SIG-M5 treated with dmso at 0.1 percent for 504 hours (cell line): ENCODE measurements around the gene TAF7.
"Not testable (repeated sequence)": the region's sequence is repeated elsewhere in the genome, so short reads cannot be mapped to it uniquely, and the experiment has no call there.

Experiments used
- DNase-seq: peaks from one replicate; lab custom pipeline; 2025; ENCODE audit not compliant: unreplicated experiment; lab: John Stamatoyannopoulos, UW

TAF7 gene

GRCh38 chr5:141320225-141321169 is at the start of gene TAF7:
Gene TAF7 (minus strand): TSS chr5:141320784. CDS start chr5:141320044, 740 bp downstream.
- peak; percentile 80 for DNase-seq

GRCh38 chr5:141366016-141366896 is 45.7 kb upstream of the TAF7 start:
- DNase-seq = no peak

DNA sequence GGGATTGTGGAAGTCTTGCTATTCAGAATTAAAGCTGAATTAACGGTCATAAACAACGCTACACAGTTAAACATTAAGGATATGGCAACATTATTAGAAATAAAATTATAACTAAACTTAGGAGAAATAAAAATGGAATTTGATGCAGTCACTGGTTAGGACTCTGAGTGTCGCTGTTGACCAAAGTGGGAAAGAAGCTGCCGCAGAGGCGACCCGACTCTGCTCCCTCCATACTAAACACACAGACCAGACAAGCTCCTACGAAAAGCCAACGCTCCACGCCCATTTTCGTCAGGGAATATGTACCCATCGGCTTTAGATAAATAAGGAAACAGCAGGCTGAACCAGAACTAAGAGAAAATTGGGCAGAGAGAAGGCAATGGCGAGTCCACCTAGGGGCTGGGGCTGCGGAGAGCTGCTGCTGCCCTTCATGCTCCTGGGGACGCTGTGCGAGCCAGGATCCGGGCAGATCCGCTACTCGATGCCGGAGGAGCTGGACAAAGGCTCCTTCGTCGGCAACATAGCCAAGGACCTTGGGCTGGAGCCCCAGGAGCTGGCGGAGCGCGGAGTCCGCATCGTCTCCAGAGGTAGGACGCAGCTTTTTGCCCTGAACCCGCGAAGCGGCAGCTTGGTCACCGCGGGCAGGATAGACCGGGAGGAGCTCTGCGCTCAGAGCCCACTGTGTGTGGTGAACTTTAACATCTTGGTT is 43.5 kb upstream of the TAF7 start, which contains the start of gene PCDHGA5:
Gene PCDHGA5 (plus strand): TSS at position 211 of the 709 bp plus-strand sequence. CDS start 169 bp downstream, at position 380.
- no peak for DNase-seq

DNA sequence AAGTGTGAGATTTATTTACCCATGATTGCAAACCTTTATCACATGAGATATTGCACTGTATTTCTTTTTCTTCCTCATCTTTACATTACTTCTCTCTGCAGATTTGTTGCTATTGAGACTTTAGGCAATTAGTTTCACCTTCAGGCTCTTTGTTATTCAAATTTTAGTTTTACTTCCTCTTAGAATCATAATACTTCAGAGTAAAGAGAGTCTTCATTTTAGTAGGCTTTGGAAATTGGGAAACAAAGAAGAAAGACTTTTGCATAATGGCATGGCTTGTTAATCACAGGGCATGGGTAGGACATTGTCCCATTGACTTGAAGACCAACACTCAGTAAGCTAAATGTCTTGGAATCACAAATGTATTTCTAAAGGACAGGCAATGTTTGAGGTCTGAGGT is 42.1 kb upstream of the TAF7 start:
- DNase-seq = no peak

DNA sequence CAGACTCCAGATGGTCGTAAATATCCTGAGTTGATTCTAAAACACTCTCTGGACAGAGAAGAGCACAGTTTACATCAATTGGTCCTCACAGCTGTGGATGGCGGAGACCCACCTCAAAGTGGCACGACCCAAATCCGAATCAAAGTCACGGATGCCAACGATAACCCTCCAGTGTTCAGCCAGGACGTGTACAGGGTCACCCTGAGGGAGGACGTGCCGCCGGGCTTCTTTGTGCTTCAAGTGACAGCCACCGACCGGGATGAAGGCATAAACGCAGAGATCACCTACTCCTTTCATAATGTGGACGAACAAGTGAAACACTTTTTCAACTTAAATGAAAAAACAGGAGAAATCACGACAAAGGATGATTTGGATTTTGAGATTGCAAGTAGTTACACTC is 40.1 kb upstream of the TAF7 start:
- DNase-seq = no peak

DNA sequence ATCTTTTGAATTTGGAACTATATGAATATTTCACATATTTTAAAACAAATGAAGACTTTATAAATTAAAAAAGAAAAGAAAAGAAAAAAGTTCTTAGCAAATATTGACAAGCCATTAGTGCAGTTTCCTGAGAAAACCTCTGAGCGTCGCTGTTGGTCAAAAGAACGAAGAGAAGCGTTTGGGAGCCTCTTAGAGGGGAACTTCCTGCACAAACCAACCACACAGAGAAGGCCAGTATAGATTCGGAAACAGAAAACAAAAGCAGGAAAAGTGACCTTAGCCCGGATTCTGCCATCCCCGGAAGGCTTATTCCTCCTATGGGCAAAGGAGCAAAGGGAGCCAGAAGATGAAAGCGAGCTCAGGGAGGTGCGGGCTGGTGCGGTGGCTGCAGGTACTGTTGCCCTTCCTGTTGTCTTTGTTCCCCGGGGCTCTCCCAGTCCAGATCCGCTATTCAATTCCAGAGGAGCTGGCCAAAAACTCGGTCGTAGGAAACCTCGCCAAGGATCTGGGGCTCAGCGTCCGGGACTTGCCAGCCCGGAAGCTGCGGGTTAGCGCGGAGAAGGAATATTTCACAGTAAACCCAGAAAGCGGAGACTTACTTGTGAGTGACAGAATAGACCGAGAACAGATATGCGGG is 39.3 kb upstream of the TAF7 start, which contains the start of gene PCDHGB2:
Gene PCDHGB2 (plus strand): TSS at position 205 of the 637 bp plus-strand sequence. CDS start 142 bp downstream, at position 347.
- peak; percentile 51 for DNase-seq

DNA sequence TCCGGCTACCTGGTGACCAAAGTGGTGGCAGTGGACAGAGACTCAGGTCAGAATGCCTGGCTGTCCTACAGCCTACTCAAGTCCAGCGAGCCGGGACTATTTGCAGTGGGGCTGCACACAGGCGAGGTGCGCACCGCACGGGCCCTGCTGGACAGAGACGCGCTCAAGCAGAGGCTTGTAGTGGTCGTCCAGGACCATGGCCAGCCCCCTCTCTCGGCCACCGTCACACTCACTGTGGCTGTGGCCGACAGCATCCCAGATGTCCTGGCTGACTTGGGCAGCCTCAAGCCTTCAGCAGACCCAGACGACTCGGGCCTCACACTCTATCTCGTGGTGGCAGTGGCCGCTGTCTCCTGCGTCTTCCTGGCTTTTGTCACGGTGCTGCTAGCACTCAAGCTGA is 36.4 kb upstream of the TAF7 start:
- DNase-seq = no peak

DNA sequence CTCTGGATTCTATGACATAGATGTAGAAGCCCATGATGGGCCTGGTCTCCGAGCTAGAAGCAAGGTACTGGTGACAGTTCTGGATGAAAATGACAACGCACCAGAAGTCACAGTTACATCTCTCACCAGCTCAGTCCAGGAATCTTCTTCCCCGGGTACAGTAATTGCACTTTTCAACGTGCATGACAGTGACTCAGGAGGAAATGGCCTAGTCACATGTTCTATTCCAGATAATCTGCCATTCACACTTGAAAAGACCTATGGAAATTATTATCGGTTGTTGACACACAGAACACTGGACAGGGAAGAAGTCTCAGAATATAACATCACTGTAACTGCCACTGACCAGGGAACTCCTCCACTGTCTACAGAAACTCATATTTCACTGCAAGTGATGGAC is 35.5 kb upstream of the TAF7 start:
- no peak for DNase-seq

DNA sequence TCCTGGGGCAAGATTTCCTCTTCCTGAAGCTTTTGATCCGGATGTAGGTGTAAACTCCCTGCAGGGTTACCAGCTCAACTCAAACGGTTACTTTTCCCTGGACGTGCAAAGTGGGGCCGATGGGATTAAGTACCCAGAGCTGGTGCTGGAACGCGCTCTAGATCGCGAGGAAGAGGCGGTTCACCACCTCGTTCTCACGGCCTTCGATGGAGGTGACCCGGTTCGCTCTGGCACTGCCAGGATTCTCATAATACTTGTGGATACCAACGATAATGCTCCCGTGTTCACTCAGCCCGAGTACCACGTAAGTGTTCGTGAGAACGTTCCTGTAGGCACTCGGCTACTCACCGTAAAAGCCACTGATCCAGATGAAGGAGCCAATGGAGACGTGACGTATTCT is 35.1 kb upstream of the TAF7 start:
- no peak for DNase-seq

DNA sequence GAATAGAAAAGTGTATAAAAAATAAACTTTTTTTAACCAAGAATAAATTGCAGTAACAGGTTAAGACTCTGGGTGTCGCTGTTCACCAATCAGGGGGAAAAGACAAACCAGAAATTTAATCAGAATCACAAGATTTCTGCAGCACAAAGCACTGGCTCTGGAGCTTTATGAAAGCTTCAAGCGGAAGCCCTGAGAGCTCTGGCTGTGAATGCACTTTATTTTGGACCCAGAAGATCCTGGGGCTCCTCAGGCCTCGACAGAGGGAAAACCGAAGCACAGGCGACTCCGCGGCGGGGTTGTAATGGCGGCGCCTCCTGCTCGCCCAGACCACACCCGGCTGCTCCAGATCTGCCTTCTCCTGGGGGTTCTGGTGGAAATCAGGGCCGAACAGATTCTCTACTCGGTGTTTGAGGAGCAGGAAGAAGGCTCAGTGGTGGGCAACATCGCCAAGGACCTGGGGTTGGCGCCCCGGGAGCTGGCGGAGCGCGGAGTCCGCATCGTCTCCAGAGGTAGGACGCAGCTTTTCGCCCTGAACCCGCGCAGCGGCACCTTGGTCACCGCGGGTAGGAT is 34.4 kb upstream of the TAF7 start, which contains the start of gene PCDHGA4:
Gene PCDHGA4 (plus strand): TSS at position 122 of the 570 bp plus-strand sequence. CDS start 87 bp downstream, at position 209.
- no peak for DNase-seq

DNA sequence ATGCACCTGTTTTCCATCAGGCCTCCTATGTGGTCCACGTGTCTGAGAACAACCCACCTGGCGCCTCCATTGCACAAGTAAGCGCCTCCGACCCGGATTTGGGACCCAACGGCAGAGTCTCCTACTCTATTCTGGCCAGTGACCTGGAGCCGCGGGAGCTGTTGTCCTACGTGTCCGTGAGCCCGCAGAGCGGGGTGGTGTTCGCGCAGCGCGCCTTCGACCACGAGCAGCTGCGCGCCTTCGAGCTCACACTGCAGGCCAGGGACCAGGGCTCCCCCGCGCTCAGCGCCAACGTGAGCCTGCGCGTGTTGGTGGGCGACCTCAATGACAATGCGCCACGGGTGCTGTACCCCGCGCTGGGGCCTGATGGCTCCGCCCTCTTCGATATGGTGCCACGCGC is 31.0 kb upstream of the TAF7 start:
- DNase-seq = no peak

DNA sequence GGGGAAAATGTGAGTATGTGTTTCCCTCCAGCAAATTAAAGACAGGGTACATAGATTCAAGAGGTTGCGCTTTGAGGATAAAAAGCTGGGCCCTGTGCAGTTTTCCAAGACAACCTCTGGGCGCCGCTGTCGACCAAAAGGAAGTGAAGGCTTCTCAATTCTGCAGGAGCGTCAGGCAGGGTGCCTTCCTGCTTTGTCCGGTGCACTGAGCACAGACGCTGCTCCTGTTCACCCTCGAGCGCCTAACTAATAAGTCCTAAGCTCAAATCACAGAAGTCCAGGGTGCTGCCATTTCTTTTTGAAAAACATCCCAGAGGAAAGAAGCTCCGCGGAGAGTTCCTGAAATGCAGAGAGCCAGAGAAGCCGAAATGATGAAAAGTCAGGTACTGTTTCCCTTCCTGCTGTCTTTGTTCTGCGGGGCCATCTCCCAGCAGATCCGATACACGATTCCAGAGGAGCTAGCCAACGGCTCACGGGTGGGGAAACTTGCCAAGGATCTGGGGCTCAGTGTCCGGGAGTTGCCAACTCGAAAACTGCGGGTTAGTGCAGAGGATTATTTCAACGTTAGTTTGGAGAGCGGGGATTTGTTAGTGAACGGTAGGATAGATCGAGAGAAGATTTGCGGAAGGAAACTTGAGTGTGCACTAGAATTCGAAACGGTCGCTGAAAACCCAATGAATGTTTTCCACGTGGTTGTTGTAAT is 29.5 kb upstream of the TAF7 start, which contains the start of gene PCDHGB1:
Gene PCDHGB1 (plus strand): TSS at position 183 of the 703 bp plus-strand sequence. CDS start 162 bp downstream, at position 345.
- DNase-seq = peak; percentile 45

- DNase-seq = not testable (repeated sequence)
Measured at GRCh38 chr5:141346017-141346416, 25.4 kb upstream of the TAF7 start.

- no peak for DNase-seq
Measured at GRCh38 chr5:141345327-141345726, 24.7 kb upstream of the TAF7 start.

DNA sequence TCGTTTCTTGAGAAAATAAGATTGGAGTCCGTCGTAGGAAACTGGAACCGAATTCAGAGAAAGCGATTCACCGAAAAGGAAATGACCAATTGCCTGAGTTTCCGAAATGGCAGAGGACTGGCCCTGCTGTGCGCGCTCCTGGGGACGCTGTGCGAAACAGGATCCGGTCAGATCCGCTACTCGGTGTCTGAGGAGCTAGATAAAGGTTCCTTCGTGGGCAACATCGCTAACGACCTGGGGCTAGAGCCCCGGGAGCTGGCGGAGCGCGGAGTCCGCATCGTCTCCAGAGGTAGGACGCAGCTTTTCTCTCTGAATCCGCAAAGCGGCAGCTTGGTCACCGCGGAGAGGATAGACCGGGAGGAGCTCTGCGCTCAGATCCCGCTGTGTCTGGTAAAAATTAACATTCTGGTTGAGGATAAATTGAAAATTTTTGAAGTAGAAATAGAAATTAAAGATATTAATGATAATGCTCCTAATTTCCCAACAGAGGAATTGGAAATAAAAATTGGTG is 23.4 kb upstream of the TAF7 start:
- DNase-seq = no peak

- DNase-seq = no peak
Measured at GRCh38 chr5:141343242-141343952, 22.8 kb upstream of the TAF7 start, which contains the start of gene PCDHGA3. Gene PCDHGA3 (plus strand): TSS chr5:141343829. CDS start chr5:141344034, 205 bp downstream.

DNA sequence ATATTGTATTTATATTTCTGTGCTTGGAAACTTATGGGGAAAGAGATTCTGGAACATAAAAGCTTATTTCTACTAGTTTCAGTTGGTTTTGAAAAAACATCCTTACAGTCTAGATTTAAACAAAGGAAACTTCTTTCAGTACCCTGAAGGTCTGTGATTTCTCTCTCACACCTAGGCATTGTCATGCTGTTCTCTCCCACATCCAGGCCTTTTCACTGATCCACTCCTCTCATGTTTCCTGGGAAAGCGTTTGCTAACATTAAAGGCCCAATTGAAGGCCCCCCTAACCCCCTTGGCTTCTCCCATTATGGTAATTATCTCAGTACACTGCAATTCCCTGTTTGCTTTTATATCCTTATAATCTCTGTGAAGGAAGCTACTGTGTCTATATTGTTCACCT is 22.2 kb upstream of the TAF7 start:
- DNase-seq = no peak

DNA sequence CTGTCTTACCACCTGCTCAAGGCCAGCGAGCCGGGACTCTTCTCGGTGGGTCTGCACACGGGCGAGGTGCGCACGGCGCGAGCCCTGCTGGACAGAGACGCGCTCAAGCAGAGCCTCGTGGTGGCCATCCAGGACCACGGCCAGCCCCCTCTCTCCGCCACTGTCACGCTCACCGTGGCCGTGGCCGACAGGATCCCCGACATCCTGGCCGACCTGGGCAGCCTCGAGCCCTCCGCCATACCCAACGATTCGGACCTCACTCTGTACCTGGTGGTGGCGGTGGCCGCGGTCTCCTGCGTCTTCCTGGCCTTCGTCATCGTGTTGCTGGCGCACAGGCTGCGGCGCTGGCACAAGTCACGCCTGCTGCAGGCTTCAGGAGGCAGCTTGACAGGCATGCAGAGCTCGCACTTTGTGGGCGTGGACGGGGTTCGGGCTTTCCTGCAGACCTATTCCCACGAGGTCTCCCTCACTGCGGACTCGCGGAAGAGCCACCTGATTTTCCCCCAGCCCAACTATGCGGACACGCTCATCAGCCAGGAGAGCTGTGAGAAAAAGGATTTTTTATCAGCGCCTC is 20.3 kb upstream of the TAF7 start:
- DNase-seq = not testable (repeated sequence)
